PC-9 (cell line): ENCODE data around the gene NTSR2. TPM values are rescaled to one million over a fixed set of nuclear protein-coding genes. Genes with fewer than 3 reads are reported as not detected.
A peak's percentile ranks its signal among the peaks of the same experiment; 100 is the strongest.
"Not testable (repeated sequence)": the region's sequence is repeated elsewhere in the genome, so short reads cannot be mapped to it uniquely, and the experiment has no call there.

ENCODE experiments used
- BruUV-seq: library from RNA; stranded (reverse); fragments of 400-500 nt; replicated peaks from 2 replicates; lab custom pipeline; 2021; lab: Mats Ljungman, UMichigan
- CTCF ChIA-PET: fragments of 300-600 bp; sonication (Branson Sonifier 250); formaldehyde crosslinking; loops from one replicate; lab custom pipeline; 2022; ENCODE audit warnings: antibody characterized with exemption; lab: Charles Lee
- POLR2A ChIA-PET: fragments of 300-600 bp; sonication (Branson Sonifier 250); formaldehyde crosslinking; loops from one replicate; lab custom pipeline; 2022; ENCODE audit warnings: antibody characterized with exemption; ENCODE audit not compliant: unreplicated experiment; lab: Charles Lee
- DNase-seq, 2 experiments: peaks; one replicate each; pipeline versions ENCODE4 v3.0.0 to v3.0.0-alpha.2; 2015 to 2022; ENCODE audit warnings: mixed read lengths in 1 of 2
- H2AFZ ChIP-seq: fragments of 200-600 bp; sonication (generic); 2 replicates; pipeline ENCODE4 v1.8.1; 2017; ENCODE audit warnings: antibody characterized with exemption
- H3F3A ChIP-seq: fragments of 200-600 bp; sonication (generic); 2 replicates; pipeline ENCODE4 v1.8.1; 2017; ENCODE audit warnings: antibody characterized with exemption, mild to moderate bottlenecking, low read depth; ENCODE audit not compliant: insufficient read depth
- H3K27ac ChIP-seq: fragments of 200-600 bp; sonication (generic); 2 replicates; pipeline ENCODE4 v1.6.1; 2016; ENCODE audit warnings: mixed run types
- H3K27me3 ChIP-seq: fragments of 200-600 bp; sonication (generic); 2 replicates; pipeline ENCODE4 v1.6.1; 2016; ENCODE audit warnings: low read depth, mixed run types; ENCODE audit not compliant: insufficient read depth
- H3K36me3 ChIP-seq: fragments of 200-600 bp; sonication (generic); 2 replicates; pipeline ENCODE4 v1.6.1; 2016; ENCODE audit warnings: low read depth, mixed run types
- H3K4me1 ChIP-seq: fragments of 200-600 bp; sonication (generic); replicated peaks from 2 replicates; pipeline ENCODE4 v1.6.1; 2016; ENCODE audit warnings: mixed run types; ENCODE audit not compliant: insufficient read depth
- H3K4me2 ChIP-seq: fragments of 200-600 bp; sonication (generic); 2 replicates; pipeline ENCODE4 v1.6.1; 2017; ENCODE audit warnings: mixed run types
- H3K4me3 ChIP-seq: fragments of 200-600 bp; sonication (generic); 2 replicates; pipeline ENCODE4 v1.6.1; 2016; ENCODE audit warnings: mixed run types
- H3K79me2 ChIP-seq: fragments of 200-600 bp; sonication (generic); 2 replicates; pipeline ENCODE4 v1.6.1; 2017; ENCODE audit warnings: low read depth, mixed run types
- H3K9me2 ChIP-seq: fragments of 200-600 bp; sonication (generic); 2 replicates; pipeline ENCODE4 v1.8.1; 2017; ENCODE audit warnings: mild to moderate bottlenecking; ENCODE audit not compliant: insufficient read depth
- H3K9me3 ChIP-seq: fragments of 200-600 bp; sonication (generic); 2 replicates; pipeline ENCODE4 v1.8.1; 2016; ENCODE audit warnings: low read depth; ENCODE audit not compliant: insufficient read depth
- H4K20me1 ChIP-seq: fragments of 200-600 bp; sonication (generic); 2 replicates; pipeline ENCODE4 v1.8.1; 2017; ENCODE audit not compliant: insufficient read depth
- CTCF ChIP-seq: fragments of 200-600 bp; sonication (generic); conservative IDR thresholded peaks from 2 replicates; pipeline ENCODE4 v1.6.1; 2017; ENCODE audit warnings: mixed run types, antibody characterized with exemption, mild to moderate bottlenecking, moderate library complexity
- EZH2 ChIP-seq: fragments of 200-600 bp; sonication (generic); IDR thresholded peaks from 2 replicates; pipeline ENCODE4 v1.8.0; 2017; ENCODE audit warnings: antibody characterized with exemption, low read depth
- intact Hi-C: fragments of 100-400 bp; cut with micrococcal nuclease; formaldehyde crosslinking; loops from one replicate; pipeline ENCODE4 v1.10.0; 2022; ENCODE audit not compliant: unreplicated experiment
- total RNA-seq: library from RNA; stranded (reverse); gene quantifications from 2 replicates; pipeline ENCODE4 v1.2.3, GENCODE V29; 2021

Gene NTSR2
- total RNA-seq, 1 experiment from 2014 or later, result not detected

DNA sequence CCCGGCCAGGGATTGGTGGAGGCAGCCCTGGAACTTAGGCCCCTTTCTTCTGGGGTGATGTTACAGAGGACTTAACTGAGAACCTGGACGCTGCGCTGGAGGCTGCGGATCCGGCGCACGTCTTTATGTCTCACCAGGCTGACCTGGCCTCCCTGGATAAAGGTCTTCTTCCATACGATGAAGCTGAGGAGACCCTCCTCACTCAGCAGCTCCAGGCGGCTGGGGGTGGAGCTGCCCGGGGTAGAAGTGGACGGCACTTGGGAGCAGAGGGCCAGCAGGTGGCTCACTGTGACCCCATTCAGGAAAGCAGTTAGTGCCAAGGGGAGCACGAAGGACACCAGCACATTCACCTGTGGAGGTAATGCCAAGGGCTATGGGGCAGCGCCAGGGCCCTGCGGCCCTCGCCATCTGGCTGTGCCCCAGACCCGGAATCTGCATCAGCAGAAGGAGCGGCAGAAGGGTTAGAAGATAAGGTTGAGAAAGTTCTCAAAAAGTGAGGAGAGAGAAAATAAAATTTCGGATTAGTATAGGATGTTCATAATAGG lies 8.0 kb downstream of the NTSR2 start:
- H3K27me3 ChIP-seq, result peaks cover 29% of the 10 kb centered on the region
- H3K4me3 ChIP-seq, result no peak overlapping the region
- H3K4me1 ChIP-seq, result peaks cover 62% of the 10 kb centered on the region
- no TSS peak for BruUV-seq
- H4K20me1 ChIP-seq, result no peaks in the 10 kb centered on the region
- no peak for DNase-seq
- no peak overlapping the region for H3K4me2 ChIP-seq
- H3F3A ChIP-seq, result peaks cover 22% of the 10 kb centered on the region
- intact Hi-C loops, result no loop called here
- no peaks in the 10 kb centered on the region for H3K79me2 ChIP-seq
- H2AFZ ChIP-seq, result no peak overlapping the region
- TF ChIP-seq EZH2 (no peak), CTCF (no peak)
- H3K36me3 ChIP-seq, result no peaks in the 10 kb centered on the region
- no peaks in the 10 kb centered on the region; the same call in 1 of the 2 replicates for H3K9me3 ChIP-seq
- H3K27ac ChIP-seq, result no peak overlapping the region
- H3K9me2 ChIP-seq, result no peaks in the 10 kb centered on the region
- ChIA-PET POLR2A (no interaction called here), CTCF (no interaction called here)

GRCh38 chr2:11660396-11660795 lies 9.6 kb downstream of the NTSR2 start:
- peaks cover 28% of the 10 kb centered on the region for H3F3A ChIP-seq
- peaks cover 29% of the 10 kb centered on the region for H3K27me3 ChIP-seq
- H3K79me2 ChIP-seq, H3K9me3 ChIP-seq, H3K4me3 ChIP-seq, POLR2A ChIA-PET, intact Hi-C loops, H3K36me3 ChIP-seq, CTCF ChIA-PET, DNase-seq, H3K9me2 ChIP-seq, H4K20me1 ChIP-seq, H3K4me2 ChIP-seq, BruUV-seq, H3K27ac ChIP-seq, H2AFZ ChIP-seq: not testable (repeated sequence)
- H3K4me1 ChIP-seq, result peaks cover 64% of the 10 kb centered on the region

- H3K36me3 ChIP-seq, result no peaks in the 10 kb centered on the region
- ChIA-PET CTCF (no interaction called here), POLR2A (no interaction called here)
- no peaks in the 10 kb centered on the region for H3K79me2 ChIP-seq
- no peak overlapping the region for H3K27ac ChIP-seq
- DNase-seq, result no peak
- peaks cover 29% of the 10 kb centered on the region for H3K27me3 ChIP-seq
- no peak for TF ChIP-seq CTCF
- no peak for TF ChIP-seq EZH2
- intact Hi-C loops, result no loop called here
- H3K9me3 ChIP-seq, result no peaks in the 10 kb centered on the region; the same call in 1 of the 2 replicates
- H3F3A ChIP-seq, result peaks cover 30% of the 10 kb centered on the region
- H3K9me2 ChIP-seq, result no peaks in the 10 kb centered on the region
- no TSS peak for BruUV-seq
- peaks cover 61% of the 10 kb centered on the region for H3K4me1 ChIP-seq
- no peak overlapping the region for H3K4me3 ChIP-seq
- no peak overlapping the region for H3K4me2 ChIP-seq
- H4K20me1 ChIP-seq, result no peaks in the 10 kb centered on the region
- H2AFZ ChIP-seq, result no peak overlapping the region
These were observed 10.1 kb downstream of the NTSR2 start for GRCh38 chr2:11659851-11660250.

GRCh38 chr2:11659115-11659475 lies 10.9 kb downstream of the NTSR2 start:
- Histone ChIP-seq H2AFZ (no peak overlapping the region), H3K9me2 (no peaks in the 10 kb centered on the region), H3K4me3 (no peak overlapping the region), H3F3A (peaks cover 30% of the 10 kb centered on the region), H4K20me1 (no peaks in the 10 kb centered on the region), H3K27me3 (peaks cover 29% of the 10 kb centered on the region), H3K36me3 (no peaks in the 10 kb centered on the region), H3K9me3 (no peaks in the 10 kb centered on the region; the same call in 1 of the 2 replicates), H3K4me1 (peaks cover 54% of the 10 kb centered on the region), H3K27ac (no peak overlapping the region), H3K4me2 (peak overlapping the region; percentile 59), H3K79me2 (no peaks in the 10 kb centered on the region)
- ChIA-PET POLR2A (no interaction called here), CTCF (interaction anchor here (0.8 kb wide), 1 partner anchor 22 kb away, joined by 3 read pairs; no protein-coding TSS in a partner anchor)
- no TSS peak for BruUV-seq
- peak in 1 of 2 experiments; percentile 52 for DNase-seq
- TF ChIP-seq EZH2 (no peak), CTCF (no peak)
- intact Hi-C loops, result no loop called here
